Common myeloid progenitor, CD34-positive (primary cell): ENCODE measurements around the gene ZDHHC16.

Experiments used
- CTCF ChIA-PET: fragments of 350-600 bp; sonication (Branson Sonifier 250); formaldehyde crosslinking; loops from one replicate; lab custom pipeline; 2021; ENCODE audit warnings: antibody characterized with exemption; lab: Charles Lee
- POLR2A ChIA-PET: fragments of 350-600 bp; sonication (Branson Sonifier 250); formaldehyde crosslinking; loops from one replicate; lab custom pipeline; 2021; ENCODE audit warnings: antibody characterized with exemption; lab: Charles Lee
- DNase-seq, 3 donors: peaks; one replicate each; pipeline versions ENCODE4 v3.0.0 to v3.0.0-alpha.2; 2013
- H3K27ac ChIP-seq, 2 experiments: 1 replicate in 1 of 2; 2 replicates in 1 of 2; pipeline ENCODE4 v1.7.0; 2013; ENCODE audit warnings: inconsistent platforms in 2 of 2, low read length in 2 of 2, mild to moderate bottlenecking in 2 of 2, low read depth in 1 of 2, moderate library complexity in 1 of 2; ENCODE audit not compliant: severe bottlenecking in 2 of 2, insufficient read depth in 1 of 2, poor library complexity in 1 of 2
- H3K27me3 ChIP-seq, 5 experiments: replicated peaks in 2 of 5; 1 replicate in 3 of 5; 2 replicates in 2 of 5; pipeline versions ENCODE4 v1.6.1 to v1.7.0; 2013; ENCODE audit warnings: low read length in 4 of 5, mild to moderate bottlenecking in 2 of 5, moderate library complexity in 2 of 5, inconsistent platforms in 1 of 5; ENCODE audit not compliant: insufficient read depth in 5 of 5, control insufficient read depth in 4 of 5
- H3K36me3 ChIP-seq, 4 experiments: 1 replicate in 2 of 4; 2 replicates in 2 of 4; pipeline versions ENCODE4 v1.6.1 to v1.7.0; 2013; ENCODE audit warnings: low read length in 3 of 4, control low read depth in 1 of 4, mild to moderate bottlenecking in 1 of 4; ENCODE audit not compliant: control insufficient read depth in 4 of 4, insufficient read depth in 4 of 4
- H3K4me1 ChIP-seq, 4 experiments: 1 replicate in 3 of 4; 2 replicates in 1 of 4; pipeline versions ENCODE4 v1.6.1 to v1.7.1; 2013; ENCODE audit warnings: low read length in 3 of 4, mild to moderate bottlenecking in 3 of 4, control low read depth in 1 of 4, inconsistent platforms in 1 of 4, moderate library complexity in 1 of 4; ENCODE audit not compliant: control insufficient read depth in 4 of 4, insufficient read depth in 4 of 4; ENCODE audit errors: control extremely low read depth in 1 of 4
- H3K4me3 ChIP-seq, 7 experiments: 1 replicate in 4 of 7; 2 replicates in 3 of 7; pipeline versions ENCODE4 v1.5.1 to v1.7.0; 2013; ENCODE audit warnings: mild to moderate bottlenecking in 7 of 7, low read length in 6 of 7, moderate library complexity in 6 of 7, inconsistent platforms in 2 of 7, low read depth in 2 of 7, control low read depth in 1 of 7; ENCODE audit not compliant: insufficient read depth in 4 of 7, control insufficient read depth in 1 of 7; ENCODE audit errors: extremely low read depth in 1 of 7
- H3K9me3 ChIP-seq, 5 experiments: 1 replicate in 4 of 5; 2 replicates in 1 of 5; pipeline versions ENCODE4 v1.6.1 to v1.7.1; 2013; ENCODE audit warnings: low read length in 4 of 5, mild to moderate bottlenecking in 2 of 5, inconsistent platforms in 1 of 5, low read depth in 1 of 5, moderate library complexity in 1 of 5; ENCODE audit not compliant: control insufficient read depth in 4 of 5, insufficient read depth in 2 of 5; ENCODE audit errors: control extremely low read depth in 1 of 5
- WGBS: methylation state at CpG from one replicate; pipeline ENCODE4 v1.1.5; 2013; ENCODE audit not compliant: insufficient coverage; 5-methylcytosine and 5-hydroxymethylcytosine counted together

Gene ZDHHC16

GRCh38 chr10:97428572-97428981, 17.4 kb upstream of the ZDHHC16 start:
- no peaks in the 10 kb centered on the region for H3K9me3 ChIP-seq
- peaks cover 10 to 34% (median 21%) of the 10 kb centered on the region in 4 experiments for H3K4me1 ChIP-seq
- H3K27me3 ChIP-seq, result no peaks in the 10 kb centered on the region
- 90% methylated on average over 4 of the region's 4 CpGs for WGBS
- peak overlapping the region in 1 of 2 experiments; percentile 31 for H3K27ac ChIP-seq
- ChIA-PET POLR2A (no interaction called here), CTCF (interaction anchor here (1.3 kb wide), 1 partner anchor 16 kb away, joined by 3 read pairs; no protein-coding TSS in a partner anchor)
- peaks cover 5 to 47% (median 29%) of the 10 kb centered on the region in 4 experiments for H3K36me3 ChIP-seq
- H3K4me3 ChIP-seq, result peak overlapping the region in 1 of 7 experiments; percentile 14
- DNase-seq, result no peak

- Histone ChIP-seq H3K27ac (no peak overlapping the region), H3K4me3 (no peak overlapping the region), H3K36me3 (peaks cover 11 to 70% (median 58%) of the 10 kb centered on the region in 4 experiments), H3K27me3 (no peaks in the 10 kb centered on the region), H3K4me1 (peaks cover 0 to 3% (median 0%) of the 10 kb centered on the region in 4 experiments), H3K9me3 (no peaks in the 10 kb centered on the region)
- POLR2A ChIA-PET, result no interaction called here
- DNase-seq, result no peak
- CTCF ChIA-PET, result interaction anchor here (1.1 to 2.2 kb wide), 4 partner anchors 9 to 33 kb away, joined by 3 to 10 read pairs (median 3); partner anchors contain the start of gene RRP12
These were observed 11.9 kb upstream of the ZDHHC16 start for GRCh38 chr10:97434055-97434454.

- POLR2A ChIA-PET, result no interaction called here
- H3K27me3 ChIP-seq, result no peaks in the 10 kb centered on the region
- DNase-seq, result no peak
- H3K4me3 ChIP-seq, result no peak overlapping the region
- H3K9me3 ChIP-seq, result no peaks in the 10 kb centered on the region
- WGBS, result 100% methylated on average over 1 of the region's 1 CpG
- H3K27ac ChIP-seq, result no peak overlapping the region
- peaks cover 11 to 70% (median 57%) of the 10 kb centered on the region in 4 experiments for H3K36me3 ChIP-seq
- CTCF ChIA-PET, result interaction anchor here (1.1 to 2.2 kb wide), 3 partner anchors 8 to 21 kb away, joined by 3 to 10 read pairs (median 3); no protein-coding TSS in a partner anchor
- no peaks in the 10 kb centered on the region for H3K4me1 ChIP-seq
These were observed 11.4 kb upstream of the ZDHHC16 start for GRCh38 chr10:97434557-97434956.

- no peaks in the 10 kb centered on the region for H3K9me3 ChIP-seq
- ChIA-PET POLR2A (no interaction called here), CTCF (interaction anchor here (1.1 kb wide), 1 partner anchor 10 kb away, joined by 3 read pairs; no protein-coding TSS in a partner anchor)
- no peak overlapping the region for H3K27ac ChIP-seq
- H3K4me1 ChIP-seq, result no peaks in the 10 kb centered on the region
- DNase-seq, result no peak
- 100% methylated on average over 3 of the region's 6 CpGs for WGBS
- peaks cover 13 to 71% (median 53%) of the 10 kb centered on the region in 4 experiments for H3K36me3 ChIP-seq
- H3K4me3 ChIP-seq, result no peak overlapping the region
- H3K27me3 ChIP-seq, result no peaks in the 10 kb centered on the region
These were observed 10.8 kb upstream of the ZDHHC16 start for GRCh38 chr10:97435211-97435610.

- WGBS, result 100% methylated on average over 1 of the region's 1 CpG
These were observed 3.7 kb upstream of the ZDHHC16 start for GRCh38 chr10:97442277-97442676.

GRCh38 chr10:97444212-97444611, 1.8 kb upstream of the ZDHHC16 start:
- H3K27me3 ChIP-seq, result no peaks in the 10 kb centered on the region
- POLR2A ChIA-PET, result no interaction called here
- 100% methylated on average over 1 of the region's 1 CpG for WGBS
- CTCF ChIA-PET, result interaction anchor here (0.7 to 1.5 kb wide), 6 partner anchors 11 to 44 kb away, joined by 3 to 4 read pairs (median 4); no protein-coding TSS in a partner anchor
- DNase-seq, result no peak
- peaks cover 9 to 30% (median 19%) of the 10 kb centered on the region in 4 experiments for H3K4me1 ChIP-seq
- H3K4me3 ChIP-seq, result no peak overlapping the region
- no peaks in the 10 kb centered on the region for H3K9me3 ChIP-seq
- H3K27ac ChIP-seq, result no peak overlapping the region
- peaks cover 2 to 18% (median 15%) of the 10 kb centered on the region in 4 experiments for H3K36me3 ChIP-seq

More at GRCh38 chr10:97442277-97442676, 3.7 kb upstream of the ZDHHC16 start:
- Histone ChIP-seq H3K9me3 (no peaks in the 10 kb centered on the region), H3K27me3 (no peaks in the 10 kb centered on the region), H3K4me1 (peaks cover 9 to 24% (median 19%) of the 10 kb centered on the region in 4 experiments), H3K36me3 (peaks cover 2 to 30% (median 24%) of the 10 kb centered on the region in 4 experiments), H3K4me3 (no peak overlapping the region), H3K27ac (no peak overlapping the region)
- POLR2A ChIA-PET, result no interaction called here
- CTCF ChIA-PET, result interaction anchor here (0.6 to 1.4 kb wide), 4 partner anchors 8 to 39 kb away, joined by 3 to 6 read pairs (median 3); no protein-coding TSS in a partner anchor
- no peak for DNase-seq

- Histone ChIP-seq H3K9me3 (no peaks in the 10 kb centered on the region), H3K4me1 (peaks cover 9 to 30% (median 19%) of the 10 kb centered on the region in 4 experiments), H3K36me3 (peaks cover 0 to 17% (median 11%) of the 10 kb centered on the region in 4 experiments), H3K27me3 (no peaks in the 10 kb centered on the region), H3K27ac (peak overlapping the region; percentile 64 to 79), H3K4me3 (peak overlapping the region; percentile 86 to 99 (median 92))
- ChIA-PET POLR2A (no interaction called here), CTCF (interaction anchor here (0.7 to 1.5 kb wide), 7 partner anchors 9 to 44 kb away, joined by 3 to 4 read pairs (median 3); partner anchors contain the start of gene RRP12)
- WGBS, result 5% methylated on average over 11 of the region's 13 CpGs
- DNase-seq, result no peak
These were observed 636 bp upstream of the ZDHHC16 start for GRCh38 chr10:97445357-97445721.
